Adrenal gland (tissue), 12 donors: ENCODE data around the gene HLCS. TPM values are rescaled to one million over a fixed set of nuclear protein-coding genes. Genes with fewer than 3 reads are reported as not detected.

ENCODE experiments used
- DNase-seq, 7 donors: peaks; one replicate each; pipeline ENCODE4 v3.0.0-alpha.2; 2019 to 2020
- H3K27ac ChIP-seq, 5 donors: fragments of 200-600 bp; sonication (generic) in 4 of 5; 1 replicate in 3 of 5; 2 replicates in 2 of 5; pipeline versions ENCODE4 v1.5.1 to v1.8.0; 2016 to 2020; ENCODE audit warnings: mild to moderate bottlenecking in 1 of 5
- H3K27me3 ChIP-seq: fragments of 200-600 bp; 2 replicates; pipeline ENCODE4 v1.8.0; 2021
- H3K36me3 ChIP-seq, 2 donors: fragments of 200-600 bp; replicated peaks in 1 of 2; 1 replicate in 1 of 2; 2 replicates in 1 of 2; pipeline versions ENCODE4 v1.5.1 to v1.8.0; 2018 to 2022
- H3K4me1 ChIP-seq, 2 donors: fragments of 200-600 bp; replicated peaks in 1 of 2; 1 replicate in 1 of 2; 2 replicates in 1 of 2; pipeline versions ENCODE4 v1.5.1 to v1.8.0; 2018 to 2021
- H3K4me3 ChIP-seq, 4 donors: fragments of 200-600 bp; sonication (generic) in 3 of 4; one replicate each; pipeline ENCODE4 v1.5.1; 2016 to 2018
- H3K9me3 ChIP-seq, 3 donors: fragments of 200-600 bp; sonication (generic) in 1 of 3; replicated peaks in 1 of 3; 1 replicate in 2 of 3; 2 replicates in 1 of 3; pipeline versions ENCODE4 v1.5.1 to v1.8.0; 2016 to 2021
- POLR2A ChIP-seq, 2 donors: fragments of 450-650 bp; IDR thresholded peaks; one replicate each; pipeline ENCODE4 v1.6.1; 2017; ENCODE audit warnings: antibody characterized with exemption in 2 of 2, mild to moderate bottlenecking in 2 of 2, moderate library complexity in 1 of 2
- WGBS, 4 donors: extraction: QIAGEN DNeasy Blood & Tissue Kit in 2 of 4; methylation state at CpG; one replicate each; pipeline versions ENCODE4 v1.1.5 to v1.1.7; 2013 to 2017; 5-methylcytosine and 5-hydroxymethylcytosine counted together
- intact Hi-C, 2 donors: fragments of 100-400 bp; cut with DNase I; formaldehyde crosslinking; loops; one replicate each; pipeline versions ENCODE4 v1.14.1 to v1.15.0; 2022 to 2023
- polyA plus RNA-seq, 3 donors: library from polyadenylated mRNA; stranded (reverse); fragments of 200-250 nt in 2 of 3; fragments of 350-450 nt in 1 of 3; fragmentation: Illumina TruSeq in 1 of 3; extraction: RNeasy Lipid Tissue Mini Kit (QIAGEN cat#74804) in 1 of 3; gene quantifications; one replicate each; pipeline ENCODE4 v1.2.3, GENCODE V29; 2013 to 2014
- total RNA-seq, 9 donors: library from RNA; depleted of rRNA in 4 of 9; stranded (reverse); fragments of >200 nt in 4 of 9; fragments of 120-200 nt in 1 of 9; fragmentation: NEBNext Ultra II Directional in 1 of 9; extraction: Animal tissue kit (Norgen Biotek cat#: 25700) in 1 of 9; gene quantifications; one replicate each; pipeline versions ENCODE4 v1.1.0 to v1.2.4, GENCODE V29; 2013 to 2023
- TF ChIP-seq, protein P1 (sequence below), 6 experiments: fragments of 450-650 bp in 4 of 6; fragments of 200-600 bp in 2 of 6; sonication (generic) in 1 of 6; IDR thresholded peaks; 1 replicate in 5 of 6; 2 replicates in 1 of 6; pipeline versions ENCODE4 v1.5.1 to v1.8.0; 2016 to 2021; ENCODE audit warnings: antibody characterized with exemption in 6 of 6, mild to moderate bottlenecking in 2 of 6, moderate library complexity in 1 of 6
- donor health status: healthy with polysubstance abuse.
- donor health status: Bipolar disorder and iron deficiency.
- donor health status: DM: yes; HTN: yes; CAD: no.
- donor health status: DM: no; HTN: no; CAD: no.
- donor health status: DM: no; HTN: no; CAD: no.
- donor health status: DM: yes; HTN: yes; CAD: no.

Gene HLCS
- total and polyA plus RNA-seq, 12 donors = 4.4 to 34.4 (median 19.8) TPM

DNA sequence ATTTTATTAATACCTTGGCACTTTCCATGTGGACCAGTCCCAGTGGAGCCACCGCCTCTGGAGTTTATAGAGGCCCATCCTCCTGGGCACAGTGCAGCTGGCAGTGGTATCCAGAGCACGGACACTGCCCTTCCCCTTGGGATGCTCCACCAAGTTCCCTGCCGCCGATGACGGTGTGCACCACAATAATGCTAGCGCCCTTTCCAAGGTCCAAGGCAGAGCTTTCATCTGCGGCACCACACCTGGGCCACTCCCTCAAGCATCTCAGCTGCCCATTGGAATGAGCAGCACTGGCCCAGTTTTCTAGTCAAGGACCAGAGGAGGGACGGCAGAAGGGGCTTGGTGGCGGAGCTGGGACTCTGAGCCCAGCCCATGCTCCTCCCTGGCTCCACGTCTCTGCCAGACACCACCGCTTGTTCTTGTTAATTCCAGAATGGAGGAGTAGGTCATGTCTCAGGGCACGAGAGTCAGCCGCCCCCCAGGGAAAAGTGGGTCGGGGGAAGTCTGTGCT is 243.0 kb downstream of the HLCS start:
- 80 to 94% (median 83%) methylated on average over 2 to 14 of the region's 14 CpGs for WGBS, 4 donors
- no peaks in the 10 kb centered on the region for H3K36me3 ChIP-seq
- no peaks in the 10 kb centered on the region for H3K4me1 ChIP-seq
- H3K27me3 ChIP-seq = peaks cover 11% of the 10 kb centered on the region
- DNase-seq = no peak
- intact Hi-C loops = no loop called here
- no peak overlapping the region for H3K27ac ChIP-seq
- no peak overlapping the region for H3K4me3 ChIP-seq
- TF ChIP-seq POLR2A (IDR thresholded peaks at IDR 0.05) = no peak
- TF ChIP-seq, protein P1, sequence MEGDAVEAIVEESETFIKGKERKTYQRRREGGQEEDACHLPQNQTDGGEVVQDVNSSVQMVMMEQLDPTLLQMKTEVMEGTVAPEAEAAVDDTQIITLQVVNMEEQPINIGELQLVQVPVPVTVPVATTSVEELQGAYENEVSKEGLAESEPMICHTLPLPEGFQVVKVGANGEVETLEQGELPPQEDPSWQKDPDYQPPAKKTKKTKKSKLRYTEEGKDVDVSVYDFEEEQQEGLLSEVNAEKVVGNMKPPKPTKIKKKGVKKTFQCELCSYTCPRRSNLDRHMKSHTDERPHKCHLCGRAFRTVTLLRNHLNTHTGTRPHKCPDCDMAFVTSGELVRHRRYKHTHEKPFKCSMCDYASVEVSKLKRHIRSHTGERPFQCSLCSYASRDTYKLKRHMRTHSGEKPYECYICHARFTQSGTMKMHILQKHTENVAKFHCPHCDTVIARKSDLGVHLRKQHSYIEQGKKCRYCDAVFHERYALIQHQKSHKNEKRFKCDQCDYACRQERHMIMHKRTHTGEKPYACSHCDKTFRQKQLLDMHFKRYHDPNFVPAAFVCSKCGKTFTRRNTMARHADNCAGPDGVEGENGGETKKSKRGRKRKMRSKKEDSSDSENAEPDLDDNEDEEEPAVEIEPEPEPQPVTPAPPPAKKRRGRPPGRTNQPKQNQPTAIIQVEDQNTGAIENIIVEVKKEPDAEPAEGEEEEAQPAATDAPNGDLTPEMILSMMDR (IDR thresholded peaks at IDR 0.05) = no peak
- H3K9me3 ChIP-seq = no peaks in the 10 kb centered on the region

DNA sequence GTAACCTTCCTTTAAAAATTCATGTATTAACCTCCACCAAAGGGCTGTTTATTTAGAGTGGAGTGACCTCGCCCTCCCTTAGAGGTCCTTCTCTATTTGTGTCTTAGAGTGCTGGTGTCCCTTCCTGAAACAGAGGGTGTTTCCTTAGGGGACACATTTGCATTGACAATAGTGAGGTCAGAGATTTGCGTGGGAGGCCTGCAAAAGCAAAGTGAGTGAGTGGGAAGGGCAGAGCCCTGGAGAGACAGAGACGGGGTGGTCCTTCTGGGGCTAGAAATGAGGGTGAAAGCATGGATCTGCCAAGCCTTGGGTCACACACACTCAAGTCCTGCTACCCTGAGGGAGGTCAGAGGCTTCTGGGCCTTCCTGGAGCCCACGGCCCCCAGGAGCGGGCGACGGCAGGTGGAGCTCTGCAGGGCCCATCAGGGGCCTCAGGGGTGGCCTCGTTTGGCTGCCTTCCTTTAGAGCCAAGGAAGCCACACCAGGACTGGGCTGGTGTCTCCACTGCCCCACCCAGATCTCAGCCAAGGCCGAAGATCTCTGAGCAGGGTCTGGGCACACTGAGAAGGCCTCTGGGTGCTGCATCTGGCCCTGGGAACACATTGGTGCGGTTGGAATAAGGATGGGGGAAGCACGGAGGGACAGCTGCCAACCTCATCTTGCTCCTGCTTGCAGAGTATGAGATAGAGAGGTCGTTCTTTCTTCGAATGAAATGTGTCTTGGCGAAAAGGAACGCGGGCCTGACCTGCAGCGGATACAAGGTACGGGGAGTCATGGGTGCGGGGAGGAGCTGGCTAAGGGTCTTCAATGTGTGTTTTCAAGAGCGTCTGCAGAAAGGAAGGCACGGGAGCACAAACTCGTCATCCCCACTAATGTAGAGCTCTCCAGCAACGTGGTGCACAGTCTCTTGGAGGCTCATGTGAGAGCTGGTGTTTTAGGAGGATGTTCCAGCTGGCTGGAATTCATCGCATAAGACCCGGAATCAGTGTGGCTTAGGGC is 243.8 kb downstream of the HLCS start:
- 79 to 87% (median 86%) methylated on average over 23 to 25 of the region's 25 CpGs for WGBS, 4 donors
- Histone ChIP-seq H3K36me3 (no peaks in the 10 kb centered on the region), H3K27ac (no peak overlapping the region), H3K27me3 (peaks cover 16% of the 10 kb centered on the region), H3K4me3 (no peak overlapping the region), H3K4me1 (no peaks in the 10 kb centered on the region), H3K9me3 (no peaks in the 10 kb centered on the region)
- no peak for DNase-seq
- intact Hi-C loops = no loop called here
- no peak for TF ChIP-seq POLR2A (IDR thresholded peaks at IDR 0.05)
- TF ChIP-seq, protein P1 (IDR thresholded peaks at IDR 0.05) = no peak

DNA sequence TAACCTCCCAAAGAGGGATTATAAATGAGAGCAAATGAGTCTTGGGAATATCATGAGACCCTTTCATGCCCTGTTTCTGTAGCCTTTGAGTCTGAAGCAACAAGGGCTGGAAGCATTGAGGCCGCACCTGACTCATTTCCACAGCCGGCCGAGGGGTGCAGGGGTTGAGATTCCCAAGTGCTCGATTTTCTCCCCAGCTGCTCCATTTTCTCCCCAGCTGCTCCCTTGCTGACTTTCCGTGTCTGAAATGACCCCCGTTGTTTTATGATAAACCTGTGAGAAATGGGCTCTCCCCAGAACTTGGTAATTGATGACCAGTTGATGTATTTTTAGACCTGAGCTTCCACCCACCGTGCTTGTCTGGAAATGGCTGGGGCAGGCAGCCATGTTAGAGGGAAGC is 244.7 kb downstream of the HLCS start:
- H3K4me3 ChIP-seq = no peak overlapping the region
- no peak overlapping the region for H3K27ac ChIP-seq
- intact Hi-C loops = no loop called here
- H3K36me3 ChIP-seq = no peaks in the 10 kb centered on the region
- H3K9me3 ChIP-seq = no peaks in the 10 kb centered on the region
- H3K4me1 ChIP-seq = no peaks in the 10 kb centered on the region
- H3K27me3 ChIP-seq = peaks cover 24% of the 10 kb centered on the region
- no peak for DNase-seq
- WGBS, 4 donors = 84 to 94% (median 88%) methylated on average over 7 of the region's 7 CpGs
- TF ChIP-seq, protein P1 (IDR thresholded peaks at IDR 0.05) = no peak
- no peak for TF ChIP-seq POLR2A (IDR thresholded peaks at IDR 0.05)

DNA sequence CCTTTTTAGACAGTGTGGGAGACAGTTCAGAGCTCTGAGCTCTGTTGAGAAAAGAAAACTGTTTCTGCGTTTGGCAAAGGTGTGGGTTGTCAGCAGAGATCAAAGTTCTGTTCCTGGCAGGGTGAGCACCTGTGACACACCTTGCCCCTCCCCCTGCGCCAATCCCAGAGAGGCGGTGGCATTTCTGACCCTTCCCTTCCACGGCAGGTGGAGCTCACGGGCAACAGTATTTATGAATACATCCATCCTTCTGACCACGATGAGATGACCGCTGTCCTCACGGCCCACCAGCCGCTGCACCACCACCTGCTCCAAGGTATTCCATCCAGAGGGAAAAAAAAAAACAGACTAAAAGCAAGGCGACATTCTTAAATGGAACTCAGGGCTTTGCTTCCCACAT is 246.9 kb downstream of the HLCS start:
- WGBS, 4 donors = 89 to 92% (median 90%) methylated on average over 10 of the region's 10 CpGs
- no peak overlapping the region for H3K27ac ChIP-seq
- intact Hi-C loops = no loop called here
- TF ChIP-seq, protein P1 (IDR thresholded peaks at IDR 0.05) = no peak
- no peak for TF ChIP-seq POLR2A (IDR thresholded peaks at IDR 0.05)
- H3K4me1 ChIP-seq = no peaks in the 10 kb centered on the region
- no peak overlapping the region for H3K4me3 ChIP-seq
- H3K9me3 ChIP-seq = no peaks in the 10 kb centered on the region
- peaks cover 37% of the 10 kb centered on the region for H3K27me3 ChIP-seq
- DNase-seq = no peak
- no peaks in the 10 kb centered on the region for H3K36me3 ChIP-seq
